Measurements from ENCODE around the gene OPN1MW. TPM values are rescaled to one million over a fixed set of nuclear protein-coding genes. Genes with fewer than 3 reads are reported as not detected.
"Not testable (repeated sequence)": the region's sequence is repeated elsewhere in the genome, so short reads cannot be mapped to it uniquely, and the experiment has no call there.

OPN1MW gene
- total RNA-seq, 1 experiment from 2014 or later, result not detected

DNA sequence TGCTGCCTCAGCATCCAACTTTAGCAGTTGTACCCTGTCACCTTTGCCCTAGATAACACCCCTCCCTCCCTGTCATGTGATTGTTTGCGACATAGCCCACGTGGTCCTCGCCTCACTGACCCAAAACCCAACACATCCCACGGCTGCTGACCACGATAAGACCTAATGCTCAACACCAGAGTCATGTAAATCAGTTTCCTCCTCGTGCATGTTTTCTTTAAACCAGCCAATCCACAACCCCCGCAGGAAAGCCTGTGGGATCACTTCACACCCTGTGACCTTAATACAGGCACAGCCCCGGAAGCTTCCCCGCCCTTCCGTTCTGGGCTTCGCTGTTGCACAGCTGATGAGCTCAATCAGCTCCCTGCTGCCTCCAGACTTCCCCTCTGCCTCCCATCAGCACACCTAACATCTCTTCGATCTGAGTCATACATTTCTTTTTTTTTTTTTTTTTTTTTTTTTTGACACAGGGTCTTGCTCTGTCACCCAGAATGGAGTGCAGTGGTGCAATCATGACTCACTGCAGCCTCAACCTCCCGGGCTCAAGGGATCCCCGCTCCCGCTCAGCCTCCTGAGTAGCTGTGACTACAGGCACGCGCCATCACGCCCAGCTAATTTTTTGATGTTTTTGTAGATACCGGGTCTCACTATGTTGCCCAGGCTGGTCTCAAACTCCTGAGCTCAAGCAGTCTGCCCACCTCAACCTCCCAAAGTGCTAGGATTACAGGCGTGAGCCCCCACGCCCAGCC is 27.4 kb downstream of the OPN1MW start:
- not testable (repeated sequence) for DNase-seq (ENCODE audit: low read depth)

DNA sequence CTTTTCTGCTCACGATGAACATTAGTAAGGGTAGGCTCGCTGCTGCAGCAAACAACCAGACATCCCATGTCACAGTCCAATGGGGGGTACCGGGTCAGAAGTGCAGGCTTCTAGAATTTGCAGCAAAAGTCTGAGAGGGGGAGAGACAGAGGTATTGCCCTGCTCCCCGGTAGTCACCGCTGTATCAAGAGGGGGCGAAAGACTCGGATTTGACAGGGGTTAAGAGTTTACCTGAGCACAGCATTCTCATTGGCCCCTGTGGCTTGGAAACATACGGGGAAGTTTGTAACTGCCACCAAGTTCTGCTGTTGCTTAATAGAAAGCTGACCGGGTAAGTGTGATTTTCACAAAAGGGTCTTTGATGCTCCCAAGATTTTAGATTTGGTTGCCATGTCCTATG is 28.7 kb downstream of the OPN1MW start:
- DNase-seq (ENCODE audit: low read depth), result not testable (repeated sequence)

DNA sequence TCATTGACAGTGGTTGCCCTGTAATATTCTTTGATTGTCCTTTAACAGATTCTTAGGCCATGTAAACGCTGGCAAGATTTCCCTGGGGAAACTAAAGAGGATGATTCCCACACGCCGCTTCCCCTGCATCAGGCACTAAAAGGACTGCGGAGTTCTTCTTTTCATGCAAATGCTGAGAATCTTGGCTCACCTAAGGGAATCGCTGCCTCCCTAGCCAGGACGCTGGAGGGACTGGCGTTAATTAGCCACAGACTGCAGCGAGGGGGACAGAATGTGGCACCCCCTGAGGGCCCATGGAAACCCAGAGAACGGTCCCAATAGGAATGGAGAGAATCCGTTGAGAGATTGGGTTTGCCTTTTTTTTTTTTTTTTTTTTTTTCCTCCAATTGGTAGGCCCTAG is 29.1 kb downstream of the OPN1MW start:
- DNase-seq (ENCODE audit: low read depth), result not testable (repeated sequence)

DNA sequence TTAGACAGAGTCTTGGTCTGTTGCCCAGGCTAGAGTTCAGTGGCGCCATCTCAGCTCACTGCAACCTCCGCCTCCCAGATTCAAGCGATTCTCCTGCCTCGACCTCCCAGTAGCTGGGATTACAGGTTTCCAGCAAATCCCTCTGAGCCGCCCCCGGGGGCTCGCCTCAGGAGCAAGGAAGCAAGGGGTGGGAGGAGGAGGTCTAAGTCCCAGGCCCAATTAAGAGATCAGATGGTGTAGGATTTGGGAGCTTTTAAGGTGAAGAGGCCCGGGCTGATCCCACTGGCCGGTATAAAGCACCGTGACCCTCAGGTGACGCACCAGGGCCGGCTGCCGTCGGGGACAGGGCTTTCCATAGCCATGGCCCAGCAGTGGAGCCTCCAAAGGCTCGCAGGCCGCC is 37.1 kb downstream of the OPN1MW start, which contains the start of gene OPN1MW2:
TSS of gene OPN1MW2 (plus strand) at position 301 of the 400 bp plus-strand sequence. CDS start at position 361, 60 bp downstream.
- not testable (repeated sequence) for DNase-seq (ENCODE audit: low read depth)

DNA sequence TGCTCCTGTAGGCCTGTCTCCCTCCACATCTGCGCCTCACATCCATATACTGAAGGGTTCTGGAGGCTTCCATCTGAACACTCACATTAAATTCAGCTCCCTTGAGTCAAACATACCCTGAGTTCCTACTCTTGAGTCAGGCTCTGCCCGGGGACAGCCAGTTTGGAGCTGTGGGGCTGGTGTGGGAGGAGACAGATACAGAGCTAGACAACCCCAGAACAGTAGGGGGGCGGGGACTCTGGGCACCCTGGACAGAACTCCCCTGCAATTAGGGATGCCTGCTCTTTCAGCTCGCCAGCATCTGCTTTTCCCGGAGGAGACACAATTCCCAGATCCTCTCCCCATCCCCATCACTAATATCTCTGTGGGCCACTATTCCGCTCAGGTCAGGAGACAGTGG is 42.9 kb downstream of the OPN1MW start:
- not testable (repeated sequence) for DNase-seq (ENCODE audit: low read depth)

DNA sequence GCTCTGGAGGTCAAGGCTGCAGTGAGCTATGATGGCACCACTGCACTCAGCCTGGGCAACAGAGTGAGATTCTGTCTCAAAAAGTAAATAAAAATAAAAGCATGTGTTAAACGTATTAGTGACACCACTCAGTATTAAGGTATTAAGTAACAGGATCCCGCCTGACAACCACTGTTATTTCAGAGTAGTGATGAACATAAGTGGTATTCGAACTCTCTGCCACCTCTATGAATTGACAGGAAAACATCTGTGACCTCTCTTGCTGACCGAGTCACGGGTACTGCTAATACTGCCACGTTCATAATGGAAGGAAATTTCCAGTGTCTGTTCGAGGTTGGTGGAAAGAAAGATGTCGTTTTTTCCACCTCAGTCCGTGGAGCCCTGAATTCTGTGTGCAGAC is 44.3 kb downstream of the OPN1MW start:
- not testable (repeated sequence) for DNase-seq (ENCODE audit: low read depth)

DNA sequence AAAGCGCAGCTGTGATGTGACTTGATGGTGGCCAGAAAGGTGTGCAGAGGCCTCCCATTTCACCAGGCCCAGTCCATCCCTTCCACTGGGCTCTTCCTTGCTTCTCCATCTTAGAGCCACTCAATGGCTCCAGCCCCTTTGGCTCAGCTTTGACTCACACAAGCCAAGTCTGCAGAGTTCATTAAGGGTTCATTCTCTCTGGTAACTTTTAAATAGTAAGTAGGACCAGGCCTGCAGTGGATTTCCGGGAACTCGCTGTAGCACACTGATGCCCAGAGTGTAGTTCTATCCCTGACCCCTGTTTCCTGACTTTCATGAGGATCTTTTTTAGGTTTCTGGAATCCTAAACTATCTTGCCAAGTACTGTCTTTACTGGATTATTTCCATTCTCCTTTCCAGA is 49.0 kb downstream of the OPN1MW start:
- DNase-seq (ENCODE audit: low read depth), result not testable (repeated sequence)

DNA sequence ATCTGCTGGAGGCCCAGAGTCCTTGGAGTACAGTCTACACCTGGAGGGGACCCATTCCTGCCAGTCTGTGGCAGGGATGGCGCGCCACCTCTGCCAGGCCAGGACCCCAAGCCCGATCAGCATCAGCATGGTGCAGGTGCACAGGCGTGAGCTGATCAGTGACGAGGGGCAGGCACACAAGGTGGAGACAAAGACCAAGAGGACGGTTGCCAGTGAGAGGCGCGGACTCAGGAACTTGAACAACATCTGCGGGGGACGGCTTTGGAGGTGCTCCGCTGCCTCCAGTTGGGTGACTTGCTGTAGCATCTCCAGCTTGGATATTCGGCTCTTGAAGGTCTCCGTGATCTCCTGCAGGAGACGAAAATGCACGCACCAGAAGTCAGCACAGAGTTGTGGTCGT is 51.2 kb downstream of the OPN1MW start:
- not testable (repeated sequence) for DNase-seq (ENCODE audit: low read depth)

DNA sequence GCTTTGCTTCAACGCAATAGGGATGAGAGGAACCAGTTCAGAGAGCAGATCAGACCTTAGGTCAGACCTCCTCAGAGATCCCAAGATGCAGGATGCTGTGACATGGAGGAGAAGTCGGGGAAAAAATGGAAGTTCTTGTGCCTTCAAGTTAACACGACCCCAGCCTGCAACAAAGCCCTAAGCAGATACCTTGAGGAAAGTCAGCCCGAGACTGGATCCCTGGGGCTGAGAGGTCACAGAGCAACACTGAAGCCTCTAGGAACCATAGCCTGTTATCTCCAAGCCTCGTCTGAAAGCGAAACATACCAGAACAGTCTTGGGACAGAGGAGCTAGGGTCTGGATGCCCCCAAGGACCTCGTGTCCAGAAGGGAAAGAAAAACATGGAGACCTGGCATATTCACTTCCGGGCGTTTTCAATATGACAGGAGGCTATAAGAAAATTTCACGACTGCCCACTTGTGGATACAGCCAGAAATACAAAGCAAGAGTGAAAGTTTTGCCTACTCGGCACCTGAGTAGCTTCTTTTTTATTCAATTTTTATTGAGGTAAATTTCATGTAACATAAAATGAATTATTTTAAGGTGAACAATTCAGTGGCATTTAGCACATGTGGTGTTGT is 56.7 kb downstream of the OPN1MW start:
- DNase-seq (ENCODE audit: low read depth), result not testable (repeated sequence)

DNA sequence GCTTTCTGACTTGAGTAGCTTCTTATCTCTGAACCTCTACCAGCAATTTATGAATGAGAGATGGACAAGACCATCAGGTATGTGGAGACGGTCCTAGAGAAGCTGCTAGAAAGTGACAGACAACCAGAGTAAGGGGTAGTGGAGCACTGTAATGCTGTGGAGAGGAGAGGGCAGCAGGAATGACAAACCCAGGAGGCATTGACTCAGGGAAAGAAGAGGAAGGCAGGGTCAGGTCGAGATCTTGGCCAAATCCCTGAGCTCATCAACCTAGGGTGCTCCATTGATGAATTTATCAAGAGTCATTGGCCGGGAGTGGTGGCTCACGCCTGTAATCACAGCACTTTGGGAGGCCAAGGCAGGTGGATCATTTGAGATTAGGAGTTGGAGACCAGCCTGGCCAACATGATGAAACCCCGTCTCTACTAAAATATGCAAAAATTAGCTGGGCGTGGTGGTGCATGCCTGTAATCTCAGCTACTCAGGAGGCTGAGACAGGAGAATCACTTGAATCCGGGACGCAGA is 57.6 kb downstream of the OPN1MW start:
- not testable (repeated sequence) for DNase-seq (ENCODE audit: low read depth)

Other genes with a start within 250 kb of the OPN1MW start
- 85.9 and 128 TPM in 2 replicates for gene NAA10, start 247.6 kb upstream of the OPN1MW start, total RNA-seq (2014; rRNA removed; shearing (Covaris generic))
- 0.11 and 0.18 TPM in 2 replicates for gene RENBP, start 238.0 kb upstream of the OPN1MW start, total RNA-seq (2014; rRNA removed; shearing (Covaris generic))
- gene HCFC1, start 210.8 kb upstream of the OPN1MW start, total RNA-seq (2014; rRNA removed; shearing (Covaris generic)), result 38.0 and 38.1 TPM in 2 replicates
- gene TMEM187, start 209.8 kb upstream of the OPN1MW start, total RNA-seq (2014; rRNA removed; shearing (Covaris generic)), result 0.86 and 1.5 TPM in 2 replicates
- gene IRAK1, start 162.7 kb upstream of the OPN1MW start, total RNA-seq (2014; rRNA removed; shearing (Covaris generic)), result 49.2 and 50.3 TPM in 2 replicates
- gene MECP2, start 84.9 kb upstream of the OPN1MW start, total RNA-seq (2014; rRNA removed; shearing (Covaris generic)), result 12.1 and 14.2 TPM in 2 replicates
- not detected in 2 replicates for gene OPN1LW, start 38.4 kb upstream of the OPN1MW start, total RNA-seq (2014; rRNA removed; shearing (Covaris generic))
- not detected in 2 replicates for gene OPN1MW2, start 37.2 kb downstream of the OPN1MW start, total RNA-seq (2014; rRNA removed; shearing (Covaris generic))
- not detected in 2 replicates for gene OPN1MW3, start 75.0 kb downstream of the OPN1MW start, total RNA-seq (2014; rRNA removed; shearing (Covaris generic))
- not detected in 2 replicates for gene TEX28, start 112.5 kb downstream of the OPN1MW start, total RNA-seq (2014; rRNA removed; shearing (Covaris generic))
- gene TKTL1, start 113.2 kb downstream of the OPN1MW start, total RNA-seq (2014; rRNA removed; shearing (Covaris generic)), result 0.06 TPM in 1 of 2 replicates, not detected in the other
- 721 and 801 TPM in 2 replicates for gene FLNA, start 192.0 kb downstream of the OPN1MW start, total RNA-seq (2014; rRNA removed; shearing (Covaris generic))
- 9.0 and 15.1 TPM in 2 replicates for gene EMD, start 196.7 kb downstream of the OPN1MW start, total RNA-seq (2014; rRNA removed; shearing (Covaris generic))
- 3,278 and 3,646 TPM in 2 replicates for gene RPL10, start 215.8 kb downstream of the OPN1MW start, total RNA-seq (2014; rRNA removed; shearing (Covaris generic))
- 7.2 and 28.4 TPM in 2 replicates for gene DNASE1L1, start 226.7 kb downstream of the OPN1MW start, total RNA-seq (2014; rRNA removed; shearing (Covaris generic))
- gene TAFAZZIN, start 228.9 kb downstream of the OPN1MW start, total RNA-seq (2014; rRNA removed; shearing (Covaris generic)), result 9.0 and 14.9 TPM in 2 replicates
- gene ATP6AP1, start 246.1 kb downstream of the OPN1MW start, total RNA-seq (2014; rRNA removed; shearing (Covaris generic)), result 26.3 and 30.9 TPM in 2 replicates

Measured in Daoy (cell line).